ENCODE measurements around the gene GPR151. TPM values are rescaled to one million over a fixed set of nuclear protein-coding genes. Genes with fewer than 3 reads are reported as not detected.
"Not testable (repeated sequence)": the region's sequence is repeated elsewhere in the genome, so short reads cannot be mapped to it uniquely, and the experiment has no call there.

GPR151 gene
- total RNA-seq: not detected

DNA sequence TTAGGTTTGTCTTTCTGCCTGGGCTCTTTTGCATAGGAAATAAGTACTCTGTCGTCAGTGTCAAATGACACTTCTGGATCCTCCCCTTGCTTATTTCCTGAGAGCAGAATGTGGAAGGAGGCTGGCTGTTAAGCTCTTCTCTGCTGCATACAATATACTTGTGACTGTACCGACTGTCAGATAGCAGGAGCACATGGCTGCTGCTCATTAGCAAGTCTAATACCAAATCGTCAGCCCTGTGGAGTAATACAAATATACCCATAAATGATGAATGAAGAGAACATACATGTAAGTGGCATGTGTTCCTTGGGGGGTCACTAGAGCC is at the start of gene GPR151:
Gene GPR151, minus strand, starts transcription at position 40 of the 325 bp plus-strand sequence. CDS start 77 bp downstream, outside the sequence.
- Histone ChIP-seq H3K27ac (no peak within 1 kb of the TSS), H3K9ac (ENCODE audit: low read depth in 2 of 2, low read length in 2 of 2) (no peak within 1 kb of the TSS), H3K4me3 (no peak within 1 kb of the TSS), H3K27me3 (no peaks in the 10 kb centered on the region), H3K4me1 (no peaks in the 10 kb centered on the region), H3K36me3 (peaks cover 1% of the 10 kb centered on the region), H3K9me3 (no peaks in the 10 kb centered on the region)
- intact Hi-C loops (cut with DNase I): no loop called here
- no peak for DNase-seq
- TF ChIP-seq, protein P1, sequence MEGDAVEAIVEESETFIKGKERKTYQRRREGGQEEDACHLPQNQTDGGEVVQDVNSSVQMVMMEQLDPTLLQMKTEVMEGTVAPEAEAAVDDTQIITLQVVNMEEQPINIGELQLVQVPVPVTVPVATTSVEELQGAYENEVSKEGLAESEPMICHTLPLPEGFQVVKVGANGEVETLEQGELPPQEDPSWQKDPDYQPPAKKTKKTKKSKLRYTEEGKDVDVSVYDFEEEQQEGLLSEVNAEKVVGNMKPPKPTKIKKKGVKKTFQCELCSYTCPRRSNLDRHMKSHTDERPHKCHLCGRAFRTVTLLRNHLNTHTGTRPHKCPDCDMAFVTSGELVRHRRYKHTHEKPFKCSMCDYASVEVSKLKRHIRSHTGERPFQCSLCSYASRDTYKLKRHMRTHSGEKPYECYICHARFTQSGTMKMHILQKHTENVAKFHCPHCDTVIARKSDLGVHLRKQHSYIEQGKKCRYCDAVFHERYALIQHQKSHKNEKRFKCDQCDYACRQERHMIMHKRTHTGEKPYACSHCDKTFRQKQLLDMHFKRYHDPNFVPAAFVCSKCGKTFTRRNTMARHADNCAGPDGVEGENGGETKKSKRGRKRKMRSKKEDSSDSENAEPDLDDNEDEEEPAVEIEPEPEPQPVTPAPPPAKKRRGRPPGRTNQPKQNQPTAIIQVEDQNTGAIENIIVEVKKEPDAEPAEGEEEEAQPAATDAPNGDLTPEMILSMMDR (IDR thresholded peaks at IDR 0.05): no peak

DNA sequence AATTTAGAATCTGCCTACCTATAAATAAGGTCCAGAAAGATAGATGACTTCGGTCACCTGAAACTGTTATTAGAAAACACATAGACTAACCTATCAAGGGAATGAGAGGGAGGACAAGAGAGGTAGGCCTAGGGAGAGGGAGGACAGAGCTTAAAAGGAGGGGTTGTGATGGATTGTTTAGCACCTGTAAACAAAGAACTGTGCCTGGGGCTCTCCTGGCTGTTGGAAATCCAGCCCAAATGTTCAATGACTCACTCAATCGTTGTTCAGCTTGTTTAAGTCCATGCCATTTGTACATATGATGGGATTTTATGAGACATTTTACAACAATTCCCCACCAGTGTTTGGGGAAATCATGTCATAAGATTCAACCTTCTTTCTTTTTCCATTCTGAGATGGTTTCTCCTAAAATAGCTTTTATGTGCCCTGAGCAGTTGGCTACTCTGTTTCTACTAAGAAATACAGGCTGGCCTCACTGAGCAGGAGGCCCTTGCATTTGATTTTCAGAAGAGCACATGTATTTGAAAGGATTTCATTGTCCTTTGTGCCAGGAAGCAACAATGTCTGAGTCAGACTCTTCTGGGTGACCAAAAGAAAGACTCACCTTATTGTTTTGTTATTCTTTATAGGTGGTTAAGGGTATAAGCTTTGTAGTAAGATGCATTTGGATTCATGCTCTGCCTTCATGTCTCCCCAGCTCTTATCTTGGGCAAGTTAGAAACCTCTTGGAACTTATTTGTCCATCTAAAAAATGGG is 48.2 kb upstream of the GPR151 start:
- Histone ChIP-seq H3K4me3 (no peak overlapping the region), H3K36me3 (no peaks in the 10 kb centered on the region), H3K27me3 (no peaks in the 10 kb centered on the region), H3K9me3 (no peaks in the 10 kb centered on the region), H3K4me1 (no peaks in the 10 kb centered on the region), H3K9ac (ENCODE audit: low read depth in 2 of 2, low read length in 2 of 2) (no peak overlapping the region), H3K27ac (no peak overlapping the region)
- TF ChIP-seq, protein P1 (IDR thresholded peaks at IDR 0.05): no peak
- no peak for DNase-seq
- intact Hi-C loops (cut with DNase I): no loop called here

DNA sequence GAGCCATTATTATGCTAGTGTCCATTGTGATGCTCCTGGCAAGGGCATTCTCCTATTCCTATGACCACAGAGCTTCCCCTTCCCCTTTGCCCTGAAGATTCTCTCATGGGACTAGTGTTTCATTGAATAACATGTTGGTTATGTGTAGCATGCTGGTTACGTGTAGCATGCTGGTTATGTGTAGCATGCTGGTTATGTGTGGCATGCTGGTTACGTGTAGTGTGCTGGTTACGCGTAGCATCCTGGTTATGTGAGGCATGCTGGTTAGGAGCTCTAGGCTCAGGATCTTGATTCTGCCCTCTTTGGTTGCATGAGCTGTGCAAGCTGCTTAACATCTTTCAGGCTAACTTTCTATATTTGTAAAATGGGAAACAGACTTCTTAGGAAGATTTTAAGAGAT is 46.5 kb upstream of the GPR151 start:
- no peaks in the 10 kb centered on the region for H3K4me1 ChIP-seq
- no peak overlapping the region for H3K9ac ChIP-seq (ENCODE audit: low read depth in 2 of 2, low read length in 2 of 2)
- no peak for DNase-seq
- H3K9me3 ChIP-seq: no peaks in the 10 kb centered on the region
- no peak overlapping the region for H3K4me3 ChIP-seq
- TF ChIP-seq, protein P1 (IDR thresholded peaks at IDR 0.05): no peak
- H3K27me3 ChIP-seq: no peaks in the 10 kb centered on the region
- no peaks in the 10 kb centered on the region for H3K36me3 ChIP-seq
- intact Hi-C loops (cut with DNase I): no loop called here
- H3K27ac ChIP-seq: no peak overlapping the region

DNA sequence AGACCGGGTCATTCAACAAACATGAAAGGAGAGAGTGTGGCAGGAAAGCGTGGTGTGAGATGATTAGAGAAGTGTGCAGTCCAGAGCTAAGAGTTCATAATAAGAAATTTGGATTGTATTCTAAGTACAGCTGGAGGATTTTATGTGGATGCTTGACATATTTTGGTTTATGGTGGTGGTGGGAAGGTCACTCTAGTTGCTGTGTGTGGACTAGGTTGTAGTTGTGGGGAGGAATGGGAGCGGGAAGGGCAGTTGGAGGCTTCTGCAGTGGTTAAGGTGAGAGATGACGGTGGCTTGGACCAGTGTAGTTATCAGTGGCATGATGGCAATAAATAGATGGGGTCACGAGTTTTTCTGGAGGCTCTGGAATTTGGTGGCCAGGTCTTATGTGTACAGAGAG is 45.7 kb upstream of the GPR151 start:
- H3K9me3 ChIP-seq: no peaks in the 10 kb centered on the region
- intact Hi-C loops (cut with DNase I): no loop called here
- no peak for DNase-seq
- H3K27ac ChIP-seq: no peak overlapping the region
- no peak overlapping the region for H3K4me3 ChIP-seq
- H3K27me3 ChIP-seq: no peaks in the 10 kb centered on the region
- H3K9ac ChIP-seq (ENCODE audit: low read depth in 2 of 2, low read length in 2 of 2): no peak overlapping the region
- TF ChIP-seq, protein P1 (IDR thresholded peaks at IDR 0.05): no peak
- H3K36me3 ChIP-seq: no peaks in the 10 kb centered on the region
- no peaks in the 10 kb centered on the region for H3K4me1 ChIP-seq

DNA sequence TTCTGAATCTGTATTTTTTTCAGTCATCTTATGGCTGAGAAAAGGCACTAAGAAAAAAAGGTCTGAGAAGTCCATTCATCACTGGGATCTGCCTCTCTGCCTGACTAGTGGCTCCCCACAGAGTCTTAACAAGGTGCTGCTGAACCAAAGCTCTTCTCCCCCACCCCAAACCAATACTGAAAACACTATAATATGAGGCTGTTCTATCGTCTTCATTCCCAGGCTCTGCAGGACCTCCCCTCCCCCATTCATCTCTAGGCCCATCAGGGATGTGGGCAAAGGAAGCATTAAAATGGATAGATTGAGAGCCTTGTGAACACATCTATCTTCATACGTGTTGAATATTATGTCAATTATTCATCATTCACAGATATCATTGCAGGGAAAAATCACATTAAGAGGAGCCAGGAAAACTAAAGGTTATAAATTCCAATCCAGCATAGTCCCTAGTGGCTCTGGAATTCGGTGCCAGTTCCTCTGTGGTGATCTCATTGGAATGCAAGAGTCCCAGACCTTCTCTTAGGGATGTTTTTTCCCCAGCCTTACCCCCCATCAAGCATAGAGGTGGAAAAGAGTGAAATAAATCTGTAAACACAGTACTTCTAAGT is 44.3 kb upstream of the GPR151 start:
- no peak overlapping the region for H3K4me3 ChIP-seq
- H3K27ac ChIP-seq: no peak overlapping the region
- H3K4me1 ChIP-seq: no peaks in the 10 kb centered on the region
- intact Hi-C loops (cut with DNase I): no loop called here
- DNase-seq: no peak
- TF ChIP-seq, protein P1 (IDR thresholded peaks at IDR 0.05): no peak
- H3K9ac ChIP-seq (ENCODE audit: low read depth in 2 of 2, low read length in 2 of 2): no peak overlapping the region
- H3K27me3 ChIP-seq: no peaks in the 10 kb centered on the region
- H3K9me3 ChIP-seq: no peaks in the 10 kb centered on the region
- H3K36me3 ChIP-seq: no peaks in the 10 kb centered on the region

DNA sequence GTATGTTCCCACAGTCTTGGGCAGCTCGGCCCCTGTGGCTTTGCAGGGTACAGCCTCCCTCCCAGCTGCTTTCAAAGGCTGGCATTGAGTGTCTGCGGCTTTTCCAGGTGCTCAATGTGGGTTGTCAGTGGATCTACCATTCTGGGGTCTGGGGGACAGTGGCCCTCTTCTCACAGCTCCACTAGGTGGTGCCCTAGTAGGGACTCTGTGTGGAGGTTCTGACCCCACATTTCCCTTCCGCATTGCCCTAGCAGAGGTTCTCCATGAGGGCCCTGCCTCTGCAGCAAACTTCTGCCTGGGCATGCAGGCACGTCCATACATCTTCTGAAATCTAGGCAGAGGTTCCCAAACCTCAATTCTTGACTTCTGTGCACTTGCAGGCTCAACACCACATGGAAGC is 40.9 kb upstream of the GPR151 start:
- H3K4me3 ChIP-seq; H3K9me3 ChIP-seq; H3K9ac ChIP-seq (ENCODE audit: low read depth in 2 of 2, low read length in 2 of 2); H3K27ac ChIP-seq; H3K36me3 ChIP-seq; H3K27me3 ChIP-seq; H3K4me1 ChIP-seq; intact Hi-C loops (cut with DNase I); DNase-seq: not testable (repeated sequence)
